ENCODE results near the gene TMEM38B. TPM values are rescaled to one million over a fixed set of nuclear protein-coding genes. Genes with fewer than 3 reads are reported as not detected.

Gene TMEM38B
- polyA plus RNA-seq, 3 donors, result 4.5 to 14.8 (median 12.2) TPM

DNA sequence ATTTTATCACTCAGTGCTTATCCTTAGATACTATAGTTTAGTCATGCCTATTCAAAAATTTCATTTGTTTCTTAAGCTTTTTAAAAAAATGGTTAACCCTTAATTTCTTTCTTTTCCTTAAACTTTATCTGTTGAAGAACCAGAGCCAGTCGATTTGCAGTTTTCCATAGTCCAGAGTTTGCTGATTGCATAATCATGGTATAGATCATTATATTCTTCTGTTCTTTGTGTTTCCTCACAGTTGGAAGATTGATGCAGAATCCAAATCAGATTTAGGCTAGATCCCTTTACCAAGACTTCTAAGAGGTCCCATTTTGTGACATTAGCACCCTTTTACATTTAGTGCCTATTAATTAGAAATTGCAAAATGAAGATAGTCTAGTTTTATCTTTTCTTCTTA lies 18.0 kb downstream of the TMEM38B start:
- Histone ChIP-seq H3K9ac (ENCODE audit: insufficient read depth, low read length, poor library complexity, severe bottlenecking) (no peak overlapping the region), H3K79me2 (ENCODE audit: insufficient read depth, low read length) (no peaks in the 10 kb centered on the region), H4K20me1 (ENCODE audit: insufficient read depth, low read length) (no peaks in the 10 kb centered on the region), H3K4me1 (ENCODE audit: control insufficient read depth in 1 of 2, insufficient read depth in 2 of 2, low read length in 2 of 2) (no peaks in the 10 kb centered on the region), H3K4me3 (replicated peaks in 1 of 3; ENCODE audit: low read depth in 2 of 3, low read length in 3 of 3) (no peak overlapping the region), H3K9me3 (replicated peaks in 1 of 2; ENCODE audit: control insufficient read depth in 1 of 2, insufficient read depth in 1 of 2, low read length in 2 of 2) (peaks cover 0 to 10% of the 10 kb centered on the region in 2 donors), H3K27ac (ENCODE audit: low read depth in 1 of 2, low read length in 2 of 2) (no peak overlapping the region), H3K4me2 (replicated peaks; ENCODE audit: extremely low read depth, low read length, poor library complexity, severe bottlenecking) (no peak overlapping the region), H2AFZ (ENCODE audit: insufficient read depth, low read depth, low read length, poor library complexity, severe bottlenecking) (no peak overlapping the region), H3K36me3 (replicated peaks in 1 of 2; ENCODE audit: control insufficient read depth in 1 of 2, insufficient read depth in 2 of 2, low read length in 2 of 2) (no peaks in the 10 kb centered on the region), H3K27me3 (ENCODE audit: control insufficient read depth in 2 of 2, insufficient read depth in 2 of 2, low read length in 2 of 2) (no peaks in the 10 kb centered on the region)
- Mint-ChIP-seq H3K27me3 (ENCODE audit: low read depth in 3 of 3) (no peaks in the 10 kb centered on the region), H3K27ac (no peak overlapping the region), H3K4me3 (no peak overlapping the region), H3K4me1 (peaks cover 6% of the 10 kb centered on the region), H3K9me3 (peaks cover 0 to 6% (median 0%) of the 10 kb centered on the region in 7 donors), H3K36me3 (peaks cover 3 to 12% of the 10 kb centered on the region in 2 donors)
- intact Hi-C loops (cut with micrococcal nuclease), result no loop called here
- no peak for DNase-seq
- WGBS (ENCODE audit: insufficient coverage), result no CpG with 5 or more reads among the region's 1 CpG
- TF ChIP-seq, protein P1, sequence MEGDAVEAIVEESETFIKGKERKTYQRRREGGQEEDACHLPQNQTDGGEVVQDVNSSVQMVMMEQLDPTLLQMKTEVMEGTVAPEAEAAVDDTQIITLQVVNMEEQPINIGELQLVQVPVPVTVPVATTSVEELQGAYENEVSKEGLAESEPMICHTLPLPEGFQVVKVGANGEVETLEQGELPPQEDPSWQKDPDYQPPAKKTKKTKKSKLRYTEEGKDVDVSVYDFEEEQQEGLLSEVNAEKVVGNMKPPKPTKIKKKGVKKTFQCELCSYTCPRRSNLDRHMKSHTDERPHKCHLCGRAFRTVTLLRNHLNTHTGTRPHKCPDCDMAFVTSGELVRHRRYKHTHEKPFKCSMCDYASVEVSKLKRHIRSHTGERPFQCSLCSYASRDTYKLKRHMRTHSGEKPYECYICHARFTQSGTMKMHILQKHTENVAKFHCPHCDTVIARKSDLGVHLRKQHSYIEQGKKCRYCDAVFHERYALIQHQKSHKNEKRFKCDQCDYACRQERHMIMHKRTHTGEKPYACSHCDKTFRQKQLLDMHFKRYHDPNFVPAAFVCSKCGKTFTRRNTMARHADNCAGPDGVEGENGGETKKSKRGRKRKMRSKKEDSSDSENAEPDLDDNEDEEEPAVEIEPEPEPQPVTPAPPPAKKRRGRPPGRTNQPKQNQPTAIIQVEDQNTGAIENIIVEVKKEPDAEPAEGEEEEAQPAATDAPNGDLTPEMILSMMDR (IDR thresholded peaks at IDR 0.05), result no peak

DNA sequence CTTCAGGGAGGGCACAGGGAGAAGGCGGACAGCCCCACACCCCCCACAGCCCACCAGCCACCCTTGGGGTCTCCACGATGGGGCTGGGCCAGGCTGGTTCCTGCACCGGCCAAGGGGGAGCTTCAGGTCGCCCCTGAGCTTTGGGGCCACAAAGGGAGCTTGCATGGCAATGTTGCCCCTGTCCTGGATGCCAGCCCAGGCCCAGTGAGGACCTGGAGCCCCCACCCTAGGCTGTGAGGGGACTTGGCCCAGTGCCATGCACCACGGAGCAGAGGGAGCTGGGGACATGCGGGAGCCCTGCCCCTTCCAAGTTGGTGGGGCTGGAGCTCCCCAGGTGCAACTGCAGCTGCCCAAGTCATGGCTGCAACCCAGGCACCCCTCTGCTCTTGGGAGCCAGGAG lies 18.4 kb downstream of the TMEM38B start:
- Mint-ChIP-seq H3K4me3 (no peak overlapping the region), H3K27me3 (ENCODE audit: low read depth in 3 of 3) (no peaks in the 10 kb centered on the region), H3K4me1 (peaks cover 6% of the 10 kb centered on the region), H3K27ac (no peak overlapping the region), H3K36me3 (peaks cover 3 to 12% of the 10 kb centered on the region in 2 donors), H3K9me3 (peaks cover 0 to 6% (median 0%) of the 10 kb centered on the region in 7 donors)
- no peaks in the 10 kb centered on the region for H3K27me3 ChIP-seq (ENCODE audit: control insufficient read depth in 2 of 2, insufficient read depth in 2 of 2, low read length in 2 of 2)
- H3K4me3 ChIP-seq (replicated peaks in 1 of 3; ENCODE audit: low read depth in 2 of 3, low read length in 3 of 3), result no peak overlapping the region
- H3K4me2 ChIP-seq (replicated peaks; ENCODE audit: extremely low read depth, low read length, poor library complexity, severe bottlenecking), result no peak overlapping the region
- peaks cover 0 to 10% of the 10 kb centered on the region in 2 donors for H3K9me3 ChIP-seq (replicated peaks in 1 of 2; ENCODE audit: control insufficient read depth in 1 of 2, insufficient read depth in 1 of 2, low read length in 2 of 2)
- H3K27ac ChIP-seq (ENCODE audit: low read depth in 1 of 2, low read length in 2 of 2), result no peak overlapping the region
- TF ChIP-seq, protein P1 (IDR thresholded peaks at IDR 0.05), result no peak
- no peaks in the 10 kb centered on the region for H3K79me2 ChIP-seq (ENCODE audit: insufficient read depth, low read length)
- DNase-seq, result no peak
- H3K4me1 ChIP-seq (ENCODE audit: control insufficient read depth in 1 of 2, insufficient read depth in 2 of 2, low read length in 2 of 2), result no peaks in the 10 kb centered on the region
- no peaks in the 10 kb centered on the region for H3K36me3 ChIP-seq (replicated peaks in 1 of 2; ENCODE audit: control insufficient read depth in 1 of 2, insufficient read depth in 2 of 2, low read length in 2 of 2)
- no peak overlapping the region for H2AFZ ChIP-seq (ENCODE audit: insufficient read depth, low read depth, low read length, poor library complexity, severe bottlenecking)
- 92% methylated on average over 6 of the region's 6 CpGs for WGBS (ENCODE audit: insufficient coverage)
- H4K20me1 ChIP-seq (ENCODE audit: insufficient read depth, low read length), result no peaks in the 10 kb centered on the region
- intact Hi-C loops (cut with micrococcal nuclease), result no loop called here
- no peak overlapping the region for H3K9ac ChIP-seq (ENCODE audit: insufficient read depth, low read length, poor library complexity, severe bottlenecking)
